HG02870 (cell line): ENCODE results near the gene GBP1.
"Not testable (repeated sequence)": the region's sequence is repeated elsewhere in the genome, so short reads cannot be mapped to it uniquely, and the experiment has no call there.

ENCODE experiments used
- ATAC-seq: cut with Tn5 transposase; IDR thresholded peaks from one replicate; pipeline ENCODE4 v1.9.1; 2021; ENCODE audit warnings: mild to moderate bottlenecking, moderate library complexity; ENCODE audit not compliant: unreplicated experiment

Gene GBP1

DNA sequence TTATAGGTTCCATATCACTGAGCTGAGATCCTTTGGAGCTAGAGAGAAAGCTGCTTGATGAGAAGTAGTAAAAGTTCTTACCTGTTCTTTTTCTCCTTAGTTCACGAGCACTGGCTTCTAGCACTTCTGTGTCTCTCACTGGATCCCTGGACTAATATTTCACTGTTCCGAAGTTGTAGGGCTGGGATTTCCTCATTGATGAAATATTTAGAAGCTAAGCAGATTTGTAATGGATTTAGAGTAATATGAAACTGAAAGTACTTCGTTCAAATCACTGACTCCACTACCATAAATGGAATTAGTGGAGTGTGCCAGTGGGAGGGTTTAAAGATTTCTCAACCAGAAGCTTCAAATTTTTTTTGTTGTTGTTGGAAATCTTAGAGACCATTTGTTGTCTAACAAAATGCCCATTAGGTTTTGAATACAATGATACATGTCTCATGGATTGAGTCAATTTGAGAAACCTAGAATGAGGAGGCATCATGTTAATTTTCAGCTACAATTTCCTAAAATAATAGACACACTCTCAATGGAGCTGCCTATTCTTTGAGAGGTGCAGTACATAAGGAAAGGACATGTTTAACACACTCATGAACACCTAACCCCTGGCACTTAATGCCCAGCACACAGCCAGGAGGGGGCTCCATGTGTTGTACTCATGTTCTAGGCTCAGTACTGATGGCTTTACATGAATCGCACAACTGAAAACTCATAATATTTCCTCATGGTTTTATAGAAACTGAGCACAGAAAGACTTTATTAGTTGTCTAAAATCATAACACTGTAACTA, at the start of gene GBP1:
TSS of gene GBP1 (minus strand) at position 130 of the 790 bp plus-strand sequence. CDS start 1,974 bp downstream, outside the sequence.
- ATAC-seq, result peak; percentile 70

DNA sequence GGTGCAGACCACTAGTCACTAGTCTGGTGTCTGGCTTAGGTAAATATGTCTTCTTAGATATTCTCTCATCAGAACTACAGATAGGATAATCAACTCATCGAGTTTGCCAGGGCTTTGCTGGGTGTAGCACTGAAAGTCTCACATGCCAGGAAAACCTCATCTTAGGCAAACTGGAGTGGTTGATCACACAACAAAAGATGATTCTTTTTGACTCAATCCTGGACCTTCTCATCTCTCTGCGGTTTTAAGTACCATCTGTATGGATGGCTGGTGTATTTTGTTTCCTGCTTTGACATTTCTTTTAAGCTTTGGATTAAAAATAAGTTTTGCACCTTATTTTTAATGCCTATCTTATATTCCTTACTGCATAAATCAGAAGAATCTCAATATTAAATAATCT, 49.7 kb upstream of the GBP1 start:
- no peak for ATAC-seq

- no peak for ATAC-seq
These were observed 48.0 kb upstream of the GBP1 start for GRCh38 chr1:89112871-89113613.

DNA sequence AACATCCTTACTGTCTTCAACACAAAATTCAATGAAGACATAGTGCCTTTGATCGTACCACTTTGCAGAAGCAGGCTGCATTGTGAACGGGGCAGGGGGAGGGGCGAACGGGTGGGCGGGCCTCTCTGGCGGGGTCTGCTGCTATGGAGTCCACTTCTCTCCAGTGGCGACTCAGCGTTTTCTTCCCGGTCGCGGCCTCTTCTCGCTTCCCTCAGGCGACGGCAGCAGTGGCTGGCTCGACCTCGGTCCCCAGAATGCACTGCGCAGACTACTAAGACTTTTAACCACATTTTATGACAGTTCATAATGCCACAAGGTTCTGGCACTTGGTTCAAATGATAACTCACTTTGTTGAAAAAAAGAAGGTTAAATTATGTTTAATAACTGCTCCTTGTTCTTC, 39.7 kb upstream of the GBP1 start:
- ATAC-seq, result no peak

DNA sequence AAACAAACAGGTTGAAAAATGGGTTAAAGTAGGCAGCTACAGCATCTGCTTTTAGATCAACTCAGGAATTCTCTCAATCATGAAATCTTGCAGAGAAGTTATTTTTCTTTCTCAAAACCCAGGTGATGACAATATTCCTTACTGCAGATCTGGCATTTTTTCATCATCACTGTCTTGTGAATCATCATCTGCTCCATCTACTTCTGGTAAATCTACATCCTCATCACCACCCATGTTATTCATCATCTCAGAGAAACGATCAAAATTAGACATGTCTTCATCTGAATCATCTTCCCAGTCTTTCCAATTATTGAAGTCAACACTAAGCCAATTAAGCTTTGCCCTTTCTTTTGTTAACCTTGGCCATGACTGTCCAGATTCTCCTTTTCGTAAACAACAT, 39.1 kb upstream of the GBP1 start:
- no peak for ATAC-seq

- no peak for ATAC-seq
These were observed 37.0 kb upstream of the GBP1 start for GRCh38 chr1:89102021-89102420.

- ATAC-seq, result no peak
These were observed 35.4 kb upstream of the GBP1 start for GRCh38 chr1:89100412-89100811.

GRCh38 chr1:89098857-89099256, 33.8 kb upstream of the GBP1 start:
- ATAC-seq, result no peak

- ATAC-seq, result no peak
These were observed 30.7 kb upstream of the GBP1 start for GRCh38 chr1:89095737-89096136.

DNA sequence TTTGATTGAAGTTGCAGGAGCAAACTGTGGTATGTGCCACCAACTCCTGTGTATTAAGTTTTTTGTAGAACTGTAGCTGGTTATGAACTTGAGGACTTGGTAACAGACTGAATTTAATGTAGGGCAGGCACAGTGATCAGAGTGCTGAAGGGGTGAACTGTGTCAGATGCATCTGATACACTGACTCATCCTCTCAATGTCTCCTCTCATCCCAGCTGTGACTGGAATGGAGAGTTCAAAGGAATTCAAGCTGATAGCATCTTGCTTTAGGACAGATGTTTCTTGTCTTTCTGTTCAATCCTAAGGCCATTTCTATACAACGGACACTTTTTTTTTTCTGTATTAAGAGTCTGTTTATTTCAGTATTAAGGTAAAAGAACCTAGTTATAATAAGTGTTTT, 25.0 kb upstream of the GBP1 start:
- ATAC-seq, result no peak

DNA sequence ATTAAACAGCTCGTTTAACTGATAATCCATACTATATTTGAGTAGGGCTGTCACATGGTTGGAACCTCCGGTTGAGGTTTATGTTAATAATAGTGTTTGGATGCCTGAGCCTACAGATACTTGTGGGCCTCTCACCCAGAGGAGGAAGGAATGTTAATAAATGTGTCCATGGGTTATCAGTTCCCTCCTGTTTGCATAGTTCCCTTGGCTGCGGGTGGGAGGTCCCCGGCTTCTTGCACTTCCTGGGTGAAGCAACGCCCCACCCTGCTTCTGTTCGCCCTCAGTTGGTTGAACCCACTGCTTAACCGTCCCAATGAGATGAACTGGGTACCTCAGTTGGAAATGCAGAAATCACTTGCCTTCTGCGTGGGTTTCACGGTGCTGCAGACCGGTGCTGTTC, 23.6 kb upstream of the GBP1 start:
- no peak for ATAC-seq

GRCh38 chr1:89087241-89087640, 22.2 kb upstream of the GBP1 start:
- ATAC-seq, result no peak

GRCh38 chr1:89085781-89086180, 20.8 kb upstream of the GBP1 start:
- ATAC-seq, result no peak

- ATAC-seq, result no peak
These were observed 16.0 kb upstream of the GBP1 start for GRCh38 chr1:89081005-89081404.

GRCh38 chr1:89080068-89080467, 15.1 kb upstream of the GBP1 start:
- not testable (repeated sequence) for ATAC-seq

- not testable (repeated sequence) for ATAC-seq
These were observed 7.6 kb upstream of the GBP1 start for GRCh38 chr1:89072466-89073065.

DNA sequence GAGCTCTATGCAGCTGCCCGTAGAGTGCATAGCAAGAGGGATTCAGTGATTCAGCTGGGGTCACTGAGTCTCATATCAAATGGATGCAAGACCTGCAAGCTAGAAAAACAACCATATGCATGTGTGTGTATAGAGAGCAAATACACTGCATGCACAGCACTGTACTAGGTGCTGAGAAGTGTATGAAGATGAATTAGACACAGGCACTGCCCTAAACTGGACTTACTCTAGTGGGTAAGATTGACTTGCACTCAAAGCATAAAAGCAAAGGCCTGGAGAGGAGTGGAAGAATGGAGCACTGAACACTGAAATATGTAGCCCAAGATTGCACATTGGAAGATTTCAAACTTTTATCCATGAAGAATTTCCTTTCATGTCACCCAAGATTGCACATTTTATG, 5.5 kb upstream of the GBP1 start:
- no peak for ATAC-seq

DNA sequence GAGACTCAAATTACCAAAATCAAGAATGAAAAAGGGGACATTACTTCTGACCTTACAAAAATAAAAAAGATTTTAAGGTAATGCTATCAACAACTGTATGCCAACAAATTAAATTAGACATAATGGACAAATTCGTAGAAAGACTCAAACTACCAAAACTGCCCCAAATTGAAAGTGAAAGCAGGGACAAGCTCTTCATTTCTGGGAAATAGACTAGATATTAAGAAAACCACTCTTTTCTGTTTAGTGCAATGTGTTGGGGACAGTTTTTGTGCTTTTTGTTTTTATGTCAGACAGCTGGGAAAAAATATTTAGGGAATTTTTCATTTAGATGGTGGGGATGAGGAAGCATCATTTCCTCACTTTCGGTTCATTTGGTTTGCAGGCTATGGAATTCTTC, 4.9 kb upstream of the GBP1 start:
- no peak for ATAC-seq

GRCh38 chr1:89068291-89068690, 3.3 kb upstream of the GBP1 start:
- no peak for ATAC-seq

GRCh38 chr1:89064632-89065031, 376 bp downstream of the GBP1 start:
- peak; percentile 34 for ATAC-seq

DNA sequence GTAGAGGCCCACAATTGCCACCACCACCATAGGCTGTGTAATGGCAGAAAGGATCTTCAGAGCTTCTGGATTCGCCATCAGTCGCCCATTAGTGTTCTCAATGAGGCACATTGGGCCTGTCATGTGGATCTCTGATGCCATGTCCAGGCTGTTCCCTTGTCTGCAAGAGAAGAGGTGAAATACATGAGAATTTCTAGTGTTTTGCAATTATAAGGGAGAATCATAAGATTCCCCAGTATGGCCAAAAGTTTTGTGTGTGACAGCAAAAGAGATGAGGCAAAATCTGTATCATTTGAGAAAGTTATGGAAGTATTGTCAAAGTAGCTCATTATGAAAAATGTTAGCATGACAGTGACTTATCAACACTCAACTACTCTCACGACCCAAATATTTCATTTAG, 1.9 kb downstream of the GBP1 start:
- no peak for ATAC-seq

- no peak for ATAC-seq
These were observed 4.9 kb downstream of the GBP1 start for GRCh38 chr1:89060091-89060490.
